ENCODE measurements around the gene DUSP22. TPM values are rescaled to one million over a fixed set of nuclear protein-coding genes. Genes with fewer than 3 reads are reported as not detected.

DUSP22 gene
- total RNA-seq, 2 donors from 2014 or later, result 33.5 to 35.4 TPM

DNA sequence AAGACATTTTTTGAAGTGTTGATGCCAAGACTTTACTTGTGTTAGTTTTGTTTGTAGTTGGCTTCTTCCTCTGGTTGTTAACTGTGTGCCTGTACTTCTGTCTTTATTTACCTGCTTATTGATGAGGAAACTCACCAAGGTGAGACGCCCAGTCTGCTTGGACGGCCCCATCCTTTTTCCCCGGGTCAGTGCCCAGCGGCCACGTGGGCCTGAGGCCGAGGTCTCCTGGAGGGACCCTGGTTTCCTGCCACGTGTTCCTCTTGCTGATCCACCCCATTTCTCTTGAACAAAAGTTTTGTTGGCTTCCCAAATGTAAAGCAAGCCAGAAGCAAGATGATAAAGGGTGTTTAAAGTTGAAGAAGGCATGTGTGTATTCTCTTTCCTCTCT lies 24.8 kb downstream of the DUSP22 start:
- Mint-ChIP-seq H3K4me1 (peaks cover 2% of the 10 kb centered on the region), H3K27me3 (ENCODE audit: insufficient read depth) (no peaks in the 10 kb centered on the region), H3K4me3 (no peak overlapping the region), H3K9me3 (peaks cover 49% of the 10 kb centered on the region), H3K27ac (no peak overlapping the region), H3K36me3 (ENCODE audit: low read depth) (peaks cover 2% of the 10 kb centered on the region)
- Histone ChIP-seq H3K9me3 (ENCODE audit: control insufficient read depth, low read length) (no peaks in the 10 kb centered on the region), H3K27me3 (ENCODE audit: control insufficient read depth, insufficient read depth, low read length, poor library complexity, severe bottlenecking) (no peaks in the 10 kb centered on the region), H3K9ac (ENCODE audit: extremely low read depth, low read length, poor library complexity, severe bottlenecking) (no peak overlapping the region), H3K27ac (ENCODE audit: low read depth, low read length) (no peak overlapping the region), H3K4me1 (ENCODE audit: control insufficient read depth, insufficient read depth, low read length) (no peaks in the 10 kb centered on the region), H3K36me3 (ENCODE audit: control insufficient read depth, insufficient read depth, low read length) (peaks cover 2% of the 10 kb centered on the region), H3K4me3 (ENCODE audit: low read length) (no peak overlapping the region)
- DNase-seq, result no peak
- TF ChIP-seq, protein P1, sequence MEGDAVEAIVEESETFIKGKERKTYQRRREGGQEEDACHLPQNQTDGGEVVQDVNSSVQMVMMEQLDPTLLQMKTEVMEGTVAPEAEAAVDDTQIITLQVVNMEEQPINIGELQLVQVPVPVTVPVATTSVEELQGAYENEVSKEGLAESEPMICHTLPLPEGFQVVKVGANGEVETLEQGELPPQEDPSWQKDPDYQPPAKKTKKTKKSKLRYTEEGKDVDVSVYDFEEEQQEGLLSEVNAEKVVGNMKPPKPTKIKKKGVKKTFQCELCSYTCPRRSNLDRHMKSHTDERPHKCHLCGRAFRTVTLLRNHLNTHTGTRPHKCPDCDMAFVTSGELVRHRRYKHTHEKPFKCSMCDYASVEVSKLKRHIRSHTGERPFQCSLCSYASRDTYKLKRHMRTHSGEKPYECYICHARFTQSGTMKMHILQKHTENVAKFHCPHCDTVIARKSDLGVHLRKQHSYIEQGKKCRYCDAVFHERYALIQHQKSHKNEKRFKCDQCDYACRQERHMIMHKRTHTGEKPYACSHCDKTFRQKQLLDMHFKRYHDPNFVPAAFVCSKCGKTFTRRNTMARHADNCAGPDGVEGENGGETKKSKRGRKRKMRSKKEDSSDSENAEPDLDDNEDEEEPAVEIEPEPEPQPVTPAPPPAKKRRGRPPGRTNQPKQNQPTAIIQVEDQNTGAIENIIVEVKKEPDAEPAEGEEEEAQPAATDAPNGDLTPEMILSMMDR (conservative IDR thresholded peaks at IDR 0.05), result no peak
- 82 to 93% methylated on average over 6 to 7 of the region's 7 CpGs for WGBS, 2 experiments (ENCODE audit: insufficient coverage in 1 of 2, insufficient read length in 1 of 2)

DNA sequence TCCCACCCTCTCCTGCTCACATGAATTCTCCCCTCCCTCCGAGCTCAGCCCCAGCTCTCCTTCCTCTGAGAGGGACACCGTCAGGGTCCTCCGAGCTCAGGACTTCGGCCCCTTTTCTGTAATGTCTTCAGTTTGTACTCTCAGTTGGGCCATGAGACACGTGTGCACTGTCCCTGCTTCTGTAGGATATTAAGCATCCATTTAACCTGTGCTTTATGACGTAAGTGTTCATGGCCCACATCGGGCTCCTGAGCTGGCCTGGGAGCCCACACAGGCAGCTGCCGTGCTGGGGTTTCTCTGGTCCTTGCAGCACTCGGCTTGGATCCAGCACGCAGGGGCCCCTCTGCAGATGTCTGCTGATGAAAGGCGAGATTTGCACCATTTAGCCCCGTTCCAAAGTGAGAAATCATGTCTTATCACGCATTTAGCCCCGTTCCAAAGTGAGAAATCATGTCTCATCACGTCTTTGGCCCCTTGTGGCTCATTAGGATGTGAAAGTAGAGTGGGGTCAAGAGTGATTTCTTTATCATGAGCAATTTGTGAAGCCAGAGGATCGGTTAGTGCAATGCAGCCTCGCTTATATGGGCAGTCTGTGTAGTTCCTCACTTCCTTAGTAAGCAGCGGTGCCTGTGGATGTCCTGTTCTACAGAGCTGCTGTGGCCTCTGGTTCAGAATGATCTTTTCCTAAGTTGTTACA lies 25.3 kb downstream of the DUSP22 start:
- Histone ChIP-seq H3K4me1 (ENCODE audit: control insufficient read depth, insufficient read depth, low read length) (no peaks in the 10 kb centered on the region), H3K36me3 (ENCODE audit: control insufficient read depth, insufficient read depth, low read length) (no peaks in the 10 kb centered on the region), H3K27ac (ENCODE audit: low read depth, low read length) (no peak overlapping the region), H3K27me3 (ENCODE audit: control insufficient read depth, insufficient read depth, low read length, poor library complexity, severe bottlenecking) (no peaks in the 10 kb centered on the region), H3K4me3 (ENCODE audit: low read length) (no peak overlapping the region), H3K9ac (ENCODE audit: extremely low read depth, low read length, poor library complexity, severe bottlenecking) (no peak overlapping the region), H3K9me3 (ENCODE audit: control insufficient read depth, low read length) (no peaks in the 10 kb centered on the region)
- H3K27ac Mint-ChIP-seq, result no peak overlapping the region
- peaks cover 2% of the 10 kb centered on the region for H3K36me3 Mint-ChIP-seq (ENCODE audit: low read depth)
- WGBS, 2 experiments (ENCODE audit: insufficient coverage in 1 of 2, insufficient read length in 1 of 2), result 81 to 83% methylated on average over 17 to 18 of the region's 18 CpGs
- H3K4me1 Mint-ChIP-seq, result peaks cover 2% of the 10 kb centered on the region
- no peak overlapping the region for H3K4me3 Mint-ChIP-seq
- TF ChIP-seq, protein P1 (conservative IDR thresholded peaks at IDR 0.05), result no peak
- no peaks in the 10 kb centered on the region for H3K27me3 Mint-ChIP-seq (ENCODE audit: insufficient read depth)
- peaks cover 49% of the 10 kb centered on the region for H3K9me3 Mint-ChIP-seq
- no peak for DNase-seq

DNA sequence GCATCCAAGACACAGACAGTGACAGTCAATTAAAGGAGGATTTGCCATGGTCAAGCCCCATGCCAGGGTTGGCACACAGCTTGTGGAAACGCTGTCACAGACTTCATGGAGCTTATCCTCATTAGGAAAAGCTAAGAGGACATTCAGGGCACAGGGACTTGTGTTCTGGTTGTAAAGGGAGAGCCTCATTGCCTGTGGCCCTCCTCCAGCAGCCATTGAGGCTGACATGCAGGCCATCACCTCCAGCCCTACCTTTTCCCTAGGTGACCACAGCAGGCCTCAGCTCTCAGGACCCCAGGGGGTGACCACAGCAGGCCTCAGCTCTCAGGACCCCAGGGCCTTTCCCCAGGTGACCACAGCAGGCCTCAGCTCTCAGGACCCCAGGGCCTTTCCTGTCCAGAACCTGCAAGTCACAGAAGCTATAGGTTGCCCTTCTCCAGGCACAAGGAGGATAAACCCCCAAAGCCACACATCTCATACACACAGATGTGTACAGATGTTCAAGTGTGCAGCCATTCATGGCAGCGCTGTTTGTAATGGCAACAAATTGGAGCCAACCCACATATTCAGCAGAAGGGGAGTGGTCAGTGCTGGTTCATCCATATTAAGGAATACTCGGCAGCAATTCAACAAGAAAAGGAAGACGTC lies 26.1 kb downstream of the DUSP22 start:
- Mint-ChIP-seq H3K9me3 (peaks cover 46% of the 10 kb centered on the region), H3K4me3 (no peak overlapping the region), H3K27me3 (ENCODE audit: insufficient read depth) (no peaks in the 10 kb centered on the region), H3K4me1 (peaks cover under 1% of the 10 kb centered on the region), H3K27ac (no peak overlapping the region), H3K36me3 (ENCODE audit: low read depth) (peaks cover 2% of the 10 kb centered on the region)
- no peaks in the 10 kb centered on the region for H3K4me1 ChIP-seq (ENCODE audit: control insufficient read depth, insufficient read depth, low read length)
- WGBS, 2 experiments (ENCODE audit: insufficient coverage in 1 of 2, insufficient read length in 1 of 2), result 73 to 80% methylated on average over 4 of the region's 4 CpGs
- TF ChIP-seq, protein P1 (conservative IDR thresholded peaks at IDR 0.05), result no peak
- DNase-seq, result no peak
- H3K27ac ChIP-seq (ENCODE audit: low read depth, low read length), result no peak overlapping the region
- H3K36me3 ChIP-seq (ENCODE audit: control insufficient read depth, insufficient read depth, low read length), result no peaks in the 10 kb centered on the region
- no peak overlapping the region for H3K9ac ChIP-seq (ENCODE audit: extremely low read depth, low read length, poor library complexity, severe bottlenecking)
- H3K9me3 ChIP-seq (ENCODE audit: control insufficient read depth, low read length), result no peaks in the 10 kb centered on the region
- H3K27me3 ChIP-seq (ENCODE audit: control insufficient read depth, insufficient read depth, low read length, poor library complexity, severe bottlenecking), result no peaks in the 10 kb centered on the region
- H3K4me3 ChIP-seq (ENCODE audit: low read length), result no peak overlapping the region
